HG02870 (cell line): ENCODE measurements around the gene UNC119.
A peak's percentile ranks its signal among the peaks of the same experiment; 100 is the strongest.

Experiments
- ATAC-seq: cut with Tn5 transposase; IDR thresholded peaks from one replicate; pipeline ENCODE4 v1.9.1; 2021; ENCODE audit warnings: mild to moderate bottlenecking, moderate library complexity; ENCODE audit not compliant: unreplicated experiment

UNC119 gene

DNA sequence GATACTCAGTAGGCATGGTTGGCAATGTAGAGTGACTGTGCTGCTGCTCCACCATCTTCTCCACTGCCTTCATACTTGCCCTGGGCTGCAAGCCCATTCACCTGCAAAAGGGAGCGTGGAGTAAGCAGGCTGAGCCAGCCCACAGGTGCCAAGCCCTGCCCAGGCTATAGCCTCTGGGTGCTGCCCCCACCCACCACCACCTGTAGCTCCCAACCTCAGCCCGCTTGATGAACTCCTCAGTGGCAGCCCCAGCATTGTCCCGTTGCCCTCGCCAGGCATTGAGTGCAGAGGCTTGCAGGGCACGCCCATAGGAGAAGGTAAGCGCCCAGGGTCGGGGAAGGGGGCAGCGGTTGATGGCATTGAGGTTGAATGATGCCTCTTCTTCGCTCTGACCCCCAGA lies 21.1 kb upstream of the UNC119 start:
- no peak for ATAC-seq

DNA sequence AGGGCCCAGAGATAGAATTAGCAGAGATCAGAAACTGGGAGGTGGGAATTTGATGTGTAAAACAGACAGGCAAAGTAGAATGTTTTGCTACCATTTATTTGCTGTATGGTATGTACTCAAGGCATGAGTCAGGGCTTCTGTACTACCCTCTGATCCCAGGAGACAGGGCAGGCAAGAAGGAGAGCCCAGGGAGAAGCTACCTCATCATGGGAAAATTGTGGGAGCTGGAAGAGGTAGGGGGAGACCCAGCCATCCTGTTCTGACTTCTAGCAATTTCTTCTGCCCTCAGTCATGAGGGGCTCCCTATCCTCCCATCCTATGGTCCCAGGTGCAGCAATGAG lies 20.6 kb upstream of the UNC119 start:
- no peak for ATAC-seq

DNA sequence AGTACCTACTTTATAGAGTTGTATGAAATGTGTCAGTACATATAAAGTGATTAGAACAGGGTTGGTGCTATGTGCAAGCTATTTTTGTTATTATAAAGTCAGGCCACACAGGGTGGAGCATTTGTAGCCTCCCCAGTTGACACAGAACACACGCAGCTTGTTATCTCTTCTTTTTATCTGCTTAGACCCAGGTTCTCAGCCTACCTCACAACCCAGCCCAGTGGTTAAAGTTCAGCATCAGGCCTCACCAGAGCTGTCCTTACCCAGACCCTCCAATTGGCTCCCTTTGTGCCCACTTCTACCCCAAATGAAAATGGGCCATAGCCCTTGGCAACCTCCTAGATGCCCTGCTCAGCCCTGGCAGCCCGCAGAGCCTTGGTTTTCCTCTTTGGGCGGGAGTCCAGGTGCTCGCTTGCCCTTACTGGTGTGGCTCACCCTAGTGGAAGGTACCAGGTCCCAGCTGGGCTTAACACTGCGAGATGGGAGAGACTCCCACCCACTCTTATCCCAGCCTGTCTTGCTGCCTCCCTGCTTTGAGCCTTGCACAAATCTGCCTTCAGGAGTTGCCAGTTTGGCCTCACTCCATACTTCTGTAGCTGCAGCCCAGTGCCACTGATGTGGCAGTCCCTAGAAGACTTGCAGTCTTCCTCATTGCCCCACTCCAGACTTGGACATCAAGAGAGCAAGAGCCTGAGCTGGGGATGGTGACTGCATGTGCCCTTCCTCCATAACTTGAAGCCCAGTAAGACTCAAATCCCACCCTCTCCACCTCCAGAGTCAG lies 20.0 kb upstream of the UNC119 start:
- ATAC-seq = no peak

DNA sequence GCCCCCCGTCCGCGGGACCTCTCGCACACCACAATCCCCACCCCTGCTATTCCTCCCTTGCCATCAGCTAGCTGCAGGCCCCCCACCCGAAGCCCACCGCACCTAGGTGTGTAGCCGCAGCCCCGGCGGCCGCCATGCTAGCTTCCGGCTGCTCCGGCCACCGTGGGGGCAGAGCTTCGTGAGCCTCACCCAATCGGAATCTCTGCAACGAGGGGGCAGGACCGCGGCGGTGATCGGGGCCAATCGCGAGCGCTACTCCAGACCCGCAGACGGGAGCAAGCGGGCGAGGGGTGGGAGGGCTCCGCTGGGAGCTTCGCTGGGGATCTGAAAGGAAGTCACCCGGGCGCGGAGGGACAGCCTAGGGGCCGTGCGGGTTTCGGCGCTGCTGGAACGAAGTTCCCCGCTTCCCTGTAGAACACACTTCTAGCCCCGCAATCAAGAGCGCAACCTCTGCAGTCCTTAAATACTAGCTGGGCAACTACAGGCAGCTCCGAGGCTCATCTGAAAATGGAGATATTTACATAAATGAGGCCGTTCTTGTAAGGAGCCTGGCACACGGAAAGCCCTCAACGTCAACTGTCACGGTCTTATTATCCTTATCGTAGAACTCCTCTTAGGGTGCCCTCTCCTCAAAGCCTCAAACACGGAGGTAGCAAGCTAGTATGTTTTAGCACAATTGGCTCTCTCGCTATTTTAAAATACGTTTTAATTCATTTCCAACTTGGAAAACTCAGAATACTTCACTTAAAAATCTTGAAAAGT lies 19.1 kb upstream of the UNC119 start, which contains the start of gene PIGS:
Gene PIGS, minus strand, starts transcription at position 164 of the 762 bp plus-strand sequence. Its CDS starts 28 bp downstream, at position 136.
- ATAC-seq = peak; percentile 86

DNA sequence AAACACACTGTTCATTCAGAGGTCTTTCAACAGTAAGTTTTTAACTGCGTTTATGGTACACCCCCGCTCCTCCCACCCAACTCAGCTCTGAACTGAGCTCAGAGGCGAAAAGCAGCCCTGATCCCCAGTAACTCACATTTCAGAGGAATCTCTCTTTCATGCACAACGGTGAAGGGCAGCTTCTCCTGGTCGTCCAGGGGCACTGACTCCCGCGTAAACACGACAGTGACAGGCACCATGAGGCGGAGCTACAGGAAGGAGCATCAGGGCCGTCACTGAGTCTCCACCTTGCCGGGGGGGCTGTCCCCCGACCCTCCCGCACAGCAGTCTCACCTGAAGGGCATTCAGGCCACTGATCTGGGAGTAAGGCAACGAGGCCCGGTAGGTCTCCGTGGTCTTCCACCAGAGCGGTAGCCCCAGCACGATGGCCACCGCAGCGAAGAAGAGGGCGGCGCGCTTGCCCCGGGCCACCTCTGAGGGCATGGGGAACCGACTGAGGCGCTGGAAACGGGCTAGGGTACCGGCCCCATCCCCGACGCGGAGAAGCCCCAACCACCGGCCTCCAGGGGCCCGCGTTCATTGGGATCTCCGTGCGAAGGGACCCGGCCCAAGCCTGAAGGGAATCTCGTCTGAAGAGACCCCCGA lies 18.4 kb upstream of the UNC119 start:
- peak; percentile 19 for ATAC-seq

DNA sequence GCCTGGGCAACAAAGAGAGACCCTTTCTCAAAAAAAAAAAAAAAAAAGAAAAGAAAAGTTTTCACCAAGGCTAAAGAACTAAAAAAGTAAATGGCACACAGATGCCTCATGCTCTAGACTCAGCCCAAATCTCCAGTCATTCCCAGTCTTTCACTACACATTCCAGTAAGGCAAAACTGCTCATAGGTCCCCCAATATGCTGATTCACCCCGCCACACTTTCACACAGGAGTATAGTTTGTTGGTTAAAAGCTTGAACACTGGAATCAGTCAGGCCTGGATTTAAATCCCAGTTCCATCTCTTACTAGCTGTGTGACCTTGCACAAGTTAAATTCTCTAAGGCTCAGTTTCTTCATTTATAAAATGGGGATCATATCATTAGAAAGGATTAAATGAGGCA lies 17.0 kb upstream of the UNC119 start:
- ATAC-seq = no peak

DNA sequence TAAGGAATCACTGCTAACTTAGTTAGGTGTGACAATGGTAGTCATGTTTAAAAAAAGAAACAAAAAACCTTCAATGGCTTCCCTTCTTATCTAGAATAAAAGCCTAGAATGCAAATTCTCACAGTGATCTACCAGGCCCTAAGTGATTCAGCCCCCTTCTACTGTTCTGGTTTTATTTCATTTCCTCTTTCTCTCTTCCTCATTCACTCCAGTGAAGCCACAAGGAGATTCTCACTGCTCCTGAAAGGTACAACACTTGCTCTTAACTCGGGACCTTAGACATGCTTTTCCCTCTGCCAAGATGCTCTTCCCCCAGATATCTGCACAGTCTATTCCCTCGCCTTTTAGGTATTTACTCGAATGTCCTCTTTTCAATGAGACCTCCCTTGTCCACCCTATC lies 15.2 kb upstream of the UNC119 start:
- no peak for ATAC-seq

DNA sequence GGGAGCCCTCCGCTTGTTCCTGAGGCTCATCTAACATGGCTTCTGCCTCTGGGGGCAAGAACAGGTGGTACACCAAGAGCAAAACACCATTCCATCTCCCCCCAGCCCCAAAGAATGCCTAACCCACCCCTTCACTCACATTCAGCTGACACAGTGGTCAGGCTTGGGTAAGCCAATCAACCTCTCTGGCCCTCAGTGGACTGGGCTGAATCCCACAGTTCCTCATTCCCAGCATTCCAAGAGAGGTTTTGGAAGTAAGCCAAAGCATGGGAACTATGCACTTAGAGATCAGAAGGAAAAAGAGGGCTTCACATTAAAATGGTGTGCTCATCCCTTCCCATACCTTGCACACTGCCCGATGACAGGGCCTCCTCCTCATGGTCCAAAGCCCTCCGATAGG lies 11.1 kb upstream of the UNC119 start:
- ATAC-seq = no peak

DNA sequence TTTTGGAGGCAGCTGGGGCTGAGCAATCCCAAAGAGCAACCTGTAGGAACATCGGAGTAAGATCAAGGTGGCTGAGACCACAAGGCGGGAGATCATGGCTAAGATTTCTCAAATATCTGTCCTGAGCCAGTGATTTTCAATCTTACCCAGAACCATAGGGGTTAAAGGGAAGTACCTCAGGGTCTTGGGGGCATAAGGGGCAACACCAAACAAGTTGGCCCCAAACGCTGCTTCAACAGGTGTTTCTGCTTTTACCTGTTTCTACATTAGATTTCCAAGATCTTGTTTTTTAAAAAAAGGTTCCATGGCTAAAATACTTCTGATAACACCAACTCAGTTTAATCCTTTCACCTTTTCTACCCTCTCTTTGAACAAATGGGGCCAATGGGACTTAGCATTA lies 2.6 kb upstream of the UNC119 start:
- no peak for ATAC-seq

DNA sequence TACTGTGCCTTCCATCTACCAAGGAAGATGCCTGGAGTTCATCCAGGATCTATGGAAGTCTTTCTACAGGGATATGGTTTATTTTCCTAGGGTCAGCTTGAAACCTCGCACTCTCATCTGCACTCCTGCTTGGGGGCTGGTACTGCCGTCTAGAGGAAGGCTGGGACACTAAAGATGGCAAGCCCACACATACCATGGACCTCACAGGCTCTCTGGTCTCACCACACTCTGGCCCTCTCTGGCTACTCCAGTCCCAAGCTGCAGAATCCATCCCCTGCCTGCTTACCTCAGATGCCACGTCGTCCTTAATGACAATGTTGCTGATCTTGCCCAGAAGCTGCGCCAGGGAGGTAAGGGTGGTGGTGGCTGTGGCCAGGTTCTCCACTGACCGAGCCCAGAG lies 2.1 kb upstream of the UNC119 start:
- ATAC-seq = no peak

DNA sequence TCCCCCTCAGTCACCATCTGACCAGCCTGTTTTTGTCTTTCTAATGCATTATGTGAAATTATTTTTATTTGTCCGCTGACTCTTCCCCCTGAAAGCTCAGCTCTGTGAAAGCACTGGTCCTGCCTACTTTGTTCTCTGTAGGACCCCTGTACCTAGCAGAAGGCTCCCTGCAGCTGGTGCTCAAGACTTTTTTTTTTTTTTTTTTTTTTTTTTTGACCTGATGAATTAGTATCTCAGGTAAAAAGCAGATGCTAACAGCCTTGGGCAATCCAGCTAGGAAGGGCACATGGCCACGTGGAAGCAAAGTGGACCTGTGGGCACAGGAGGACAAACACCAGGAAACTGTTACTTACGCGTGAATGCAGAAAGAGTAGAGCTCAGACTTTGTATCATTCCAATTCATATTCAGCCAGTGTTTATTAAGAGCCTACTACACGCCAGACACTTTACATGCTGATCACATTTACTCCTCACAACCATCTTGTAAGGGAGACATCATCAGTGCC lies 629 bp upstream of the UNC119 start:
- no peak for ATAC-seq

DNA sequence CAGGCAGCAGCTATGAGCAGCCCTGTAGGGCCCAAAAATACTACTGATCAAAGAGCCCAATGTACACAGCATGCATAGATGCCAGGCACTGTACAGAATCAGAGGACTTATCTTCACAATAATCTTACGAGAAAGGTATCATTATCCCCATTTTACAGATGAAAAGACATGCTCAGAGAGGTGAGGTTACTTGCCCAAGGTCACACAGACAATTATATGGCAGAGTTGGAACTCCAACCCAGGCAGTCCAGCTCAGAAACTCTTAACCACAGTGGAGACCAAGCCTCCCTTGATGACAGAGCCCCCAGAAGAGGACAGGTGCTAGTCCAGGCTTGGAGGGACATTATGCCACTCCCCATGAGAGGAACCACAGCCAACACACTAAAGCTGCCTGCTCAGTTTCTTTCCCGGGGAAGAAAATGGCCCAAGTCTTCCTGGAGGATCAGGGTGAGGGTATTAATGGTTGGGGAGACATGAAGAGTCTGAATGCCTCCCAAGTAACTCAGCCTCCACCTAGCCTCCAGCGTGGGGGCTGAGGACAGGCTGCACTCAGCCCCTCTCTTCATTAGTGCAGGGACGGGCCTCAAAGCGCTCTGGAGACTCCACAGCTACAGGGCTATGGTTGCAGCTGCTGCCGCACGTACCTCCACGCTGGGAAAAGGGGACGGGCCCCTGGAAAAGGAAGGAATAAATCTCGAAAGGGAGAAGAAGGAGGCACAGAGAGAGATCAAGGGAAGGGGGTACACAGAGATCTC lies 826 bp downstream of the UNC119 start:
- no peak for ATAC-seq

DNA sequence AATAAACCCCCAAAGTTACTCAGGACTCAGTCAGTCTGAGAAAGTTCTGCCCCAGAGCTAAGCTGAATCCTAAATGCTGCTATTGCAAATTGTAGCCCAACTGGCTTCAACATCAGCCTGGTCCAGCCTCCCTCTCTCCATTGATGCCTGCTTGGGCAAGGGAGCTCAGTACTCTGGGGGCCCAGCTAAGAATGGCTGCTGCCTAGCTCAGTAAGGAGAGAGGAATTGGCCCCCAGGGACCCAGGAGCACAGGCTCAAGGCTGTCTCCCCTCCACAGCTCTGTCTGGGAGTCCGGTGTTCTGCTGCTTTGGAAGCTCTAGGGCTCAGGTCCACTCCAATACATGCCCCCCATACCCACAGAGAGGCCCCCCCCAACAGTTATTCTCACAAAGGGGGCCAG lies 1.6 kb downstream of the UNC119 start:
- no peak for ATAC-seq

DNA sequence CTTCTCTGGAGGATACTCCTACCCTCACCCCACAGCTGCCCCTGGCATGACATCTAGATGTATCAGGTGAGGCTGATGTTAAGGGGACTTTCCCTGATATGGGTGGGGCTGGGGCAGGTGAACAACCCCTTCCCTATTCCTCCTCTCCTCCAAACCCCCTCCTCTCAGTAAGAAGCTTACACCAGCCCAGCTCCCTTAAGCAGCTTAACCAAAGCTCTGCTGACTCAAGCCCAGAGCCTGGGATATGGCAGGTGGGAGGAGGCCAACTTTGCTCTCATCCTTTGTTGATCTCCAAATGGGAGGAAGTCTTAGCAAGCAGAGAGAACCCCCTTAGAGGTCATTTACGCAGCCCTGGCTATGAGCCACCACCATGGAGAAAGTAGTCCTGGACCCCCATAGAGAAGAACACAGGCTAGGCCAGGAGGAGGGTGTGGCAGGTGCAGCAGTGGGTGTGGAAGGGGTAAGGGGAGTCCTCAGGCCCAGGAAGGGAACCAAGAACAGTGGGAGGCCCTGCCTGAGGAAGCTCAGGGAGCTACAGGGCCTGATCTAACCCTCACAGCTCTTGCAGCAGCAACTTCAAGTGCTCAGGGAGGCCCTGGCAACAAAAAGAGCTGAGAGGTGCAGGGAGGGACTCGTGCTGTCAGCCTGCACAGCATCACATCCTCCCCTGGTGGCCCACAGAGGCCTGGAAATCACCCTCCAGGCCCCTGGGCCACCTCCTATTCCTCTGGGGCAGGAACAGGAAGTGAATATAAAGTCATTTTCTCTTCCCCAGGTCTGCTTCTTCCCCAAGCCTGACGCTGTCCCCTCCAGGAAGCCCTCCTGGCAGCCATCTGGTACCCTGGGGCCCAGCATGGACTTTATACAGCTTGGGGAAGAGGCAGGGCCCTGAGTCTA lies 2.9 kb downstream of the UNC119 start:
- no peak for ATAC-seq

DNA sequence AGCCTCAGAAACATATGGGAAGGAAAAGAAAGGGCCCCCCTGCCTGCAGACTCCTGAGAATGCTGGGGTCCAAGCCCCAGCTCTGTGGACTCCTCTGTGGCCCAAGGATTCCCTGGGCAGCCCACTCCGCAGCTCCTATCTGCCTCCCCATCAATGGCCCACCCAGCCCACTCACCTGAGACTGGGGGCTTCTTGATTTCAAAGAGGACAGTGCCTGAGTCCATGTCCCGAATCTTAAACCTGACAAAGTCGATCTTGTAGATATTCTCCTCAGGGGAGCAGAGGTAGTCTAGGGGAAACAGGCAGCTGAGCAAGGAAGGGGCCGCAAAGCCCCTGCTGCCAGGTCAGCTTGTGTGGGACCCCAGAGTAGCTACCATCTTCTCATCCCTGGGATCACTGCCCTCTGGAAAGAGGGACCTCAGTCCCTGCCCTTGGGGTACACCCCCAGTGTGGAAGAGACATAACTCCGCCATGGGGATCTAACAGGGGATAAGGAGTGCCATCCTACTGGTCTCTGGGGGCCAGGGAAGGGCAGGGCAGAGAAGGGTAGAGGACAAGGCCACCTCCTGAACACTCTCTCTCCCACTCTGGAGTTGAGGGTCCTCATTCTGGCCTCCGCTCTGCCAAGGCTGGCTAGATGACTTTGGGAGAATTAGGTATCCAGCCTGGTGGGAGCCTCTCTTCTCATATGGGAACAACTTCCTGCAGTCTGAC lies 3.9 kb downstream of the UNC119 start:
- no peak for ATAC-seq

DNA sequence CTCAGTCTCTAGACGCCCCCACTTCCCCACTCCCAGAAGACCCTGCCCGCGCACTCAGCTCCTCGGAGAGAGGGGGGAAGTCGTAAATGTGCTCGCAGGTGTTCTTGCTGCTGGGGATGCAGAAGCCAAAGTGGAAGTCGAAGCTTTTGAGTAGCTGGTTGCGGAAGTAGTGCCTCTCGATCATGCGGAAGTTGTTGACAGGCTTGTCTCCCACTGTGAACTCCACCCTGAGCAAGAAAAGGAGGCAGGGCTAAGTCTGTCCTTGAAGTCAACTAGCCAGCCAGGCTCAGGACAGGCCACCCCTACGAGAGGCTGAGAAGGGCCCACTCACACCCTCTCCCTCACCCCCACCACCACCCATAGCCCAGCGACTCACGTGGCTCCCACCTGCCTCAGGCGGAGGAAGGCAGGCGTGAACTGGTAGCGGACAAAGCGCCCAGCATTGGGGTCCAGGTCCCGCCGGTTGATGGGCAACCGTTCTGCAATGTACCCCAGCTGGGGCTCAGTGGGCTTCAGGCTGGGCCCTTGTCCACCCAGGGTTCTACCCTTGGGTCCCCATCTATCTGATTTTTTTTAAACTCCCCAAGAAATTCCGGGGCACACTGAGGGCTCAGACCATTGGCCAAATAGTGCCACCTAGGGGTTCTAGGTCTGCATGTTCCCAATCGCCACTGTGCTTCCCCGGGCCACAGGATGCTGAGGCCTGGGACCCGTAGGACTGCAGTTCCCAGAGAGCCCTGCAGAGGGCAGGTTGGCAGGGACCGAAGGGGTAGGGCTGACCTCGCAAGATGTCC lies 4.6 kb downstream of the UNC119 start:
- no peak for ATAC-seq

DNA sequence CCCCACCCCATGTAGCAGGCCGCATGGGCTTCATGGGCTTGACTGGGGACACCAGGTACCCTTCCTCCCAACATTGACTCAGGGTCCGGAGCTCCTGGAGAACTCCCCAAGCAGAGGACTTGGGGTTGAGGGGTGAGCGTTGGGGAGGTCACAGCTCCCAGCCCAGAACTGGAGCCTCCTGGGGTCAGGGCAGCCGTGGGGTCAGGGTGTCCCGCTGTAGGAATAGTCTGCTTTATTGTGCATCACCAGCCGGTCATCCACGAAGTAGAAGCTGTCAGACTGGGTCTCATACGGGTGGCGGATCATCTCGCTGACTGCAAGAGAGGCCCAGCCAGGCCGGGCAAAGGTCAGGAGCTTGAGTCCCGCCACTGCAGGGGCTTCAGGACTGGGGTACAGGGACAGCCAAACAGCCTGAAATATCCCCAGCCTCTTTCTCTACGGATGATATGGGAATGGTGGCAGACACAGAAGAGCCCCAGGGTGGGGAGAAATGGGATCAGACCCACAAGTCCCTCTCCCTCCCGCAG lies 5.3 kb downstream of the UNC119 start:
- no peak for ATAC-seq

DNA sequence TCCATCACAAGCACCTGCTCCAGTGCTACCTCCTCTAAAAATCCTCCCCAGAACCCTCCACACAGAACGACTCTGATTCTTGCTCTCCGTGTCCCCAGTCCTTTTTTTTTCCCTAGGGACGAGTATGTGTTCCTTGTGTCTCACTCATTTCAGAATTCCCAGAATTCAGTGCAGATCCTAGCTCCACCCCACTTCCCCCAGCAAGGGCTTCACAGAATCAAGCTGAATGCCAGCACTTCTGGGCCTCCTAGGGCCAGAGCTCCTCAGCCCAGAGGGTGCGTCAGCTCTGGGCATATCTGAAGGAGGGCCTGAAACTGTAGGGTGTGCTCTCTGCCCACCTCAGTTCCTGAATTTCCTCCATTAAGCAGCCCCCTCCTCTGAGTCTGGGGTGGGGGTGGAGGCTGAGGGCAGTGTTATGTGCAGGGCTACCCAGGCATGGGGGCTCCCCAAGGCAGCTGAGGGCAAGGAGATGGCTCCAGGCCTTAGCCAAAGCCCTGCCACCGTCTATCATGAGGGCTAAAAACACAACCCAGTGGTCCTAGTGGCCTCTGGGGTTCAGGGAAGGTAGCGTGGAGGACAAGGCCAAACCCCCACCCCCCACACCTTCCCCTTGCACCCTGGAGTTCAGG lies 6.5 kb downstream of the UNC119 start:
- ATAC-seq = no peak
